Activated CD8-positive, alpha-beta memory T cell treated with anti-CD3 and anti-CD28 coated beads, Interleukin-2, amount 50 U/mL, for 1 hour (primary cell): ENCODE results near the gene PRAF2.

Experiments
- DNase-seq: peaks from one replicate; pipeline ENCODE4 v3.0.0-alpha.2; 2020; ENCODE audit errors: extremely low read depth

The PRAF2 gene, protein sequence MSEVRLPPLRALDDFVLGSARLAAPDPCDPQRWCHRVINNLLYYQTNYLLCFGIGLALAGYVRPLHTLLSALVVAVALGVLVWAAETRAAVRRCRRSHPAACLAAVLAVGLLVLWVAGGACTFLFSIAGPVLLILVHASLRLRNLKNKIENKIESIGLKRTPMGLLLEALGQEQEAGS

DNA sequence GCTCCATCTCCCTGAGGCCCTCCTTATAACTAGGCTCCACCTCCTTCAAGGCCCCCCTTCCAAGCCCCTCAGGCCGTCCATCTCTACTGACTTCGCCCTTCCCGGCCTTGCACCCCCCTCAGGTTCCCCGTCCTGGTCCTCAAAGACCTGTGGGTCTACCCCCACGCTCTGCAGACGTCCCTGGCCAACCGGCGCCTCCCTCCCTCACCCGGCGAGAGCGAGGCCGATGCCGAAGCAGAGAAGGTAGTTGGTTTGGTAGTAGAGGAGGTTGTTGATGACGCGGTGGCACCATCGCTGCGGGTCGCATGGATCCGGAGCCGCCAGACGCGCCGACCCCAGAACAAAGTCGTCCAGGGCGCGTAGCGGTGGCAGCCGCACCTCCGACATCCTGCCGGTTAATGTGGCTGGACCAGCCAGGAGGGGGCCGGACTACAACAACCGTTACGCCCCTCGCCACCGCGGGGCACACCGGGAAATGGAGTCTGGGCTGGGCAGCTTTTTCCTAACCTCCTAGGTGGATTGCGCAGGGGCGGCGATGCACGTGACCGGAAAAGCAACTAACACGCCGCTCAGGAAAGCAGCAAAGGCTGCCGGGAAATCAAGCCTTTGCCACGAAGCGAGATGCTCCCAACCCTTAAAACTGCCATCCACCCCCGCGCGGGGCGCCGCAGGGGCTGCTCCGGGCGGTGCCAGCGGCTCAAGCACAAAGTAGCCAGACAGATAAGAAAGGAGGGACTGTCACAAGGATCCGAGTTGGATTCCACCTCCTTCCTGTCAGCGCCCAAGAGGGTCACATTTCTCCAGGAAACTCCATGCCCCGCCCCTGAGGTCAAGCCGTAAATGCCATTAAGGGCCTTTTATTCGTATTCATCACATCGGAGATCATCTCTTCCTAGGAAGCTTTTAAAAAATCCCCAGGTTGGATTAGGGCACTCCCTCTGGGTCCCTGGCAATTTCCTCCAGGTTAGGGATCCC, at the start of gene PRAF2:
PRAF2 (minus strand) TSS at position 402 of the 975 bp plus-strand sequence; CDS start at position 387, 15 bp downstream.
- peak; percentile 69 for DNase-seq

DNA sequence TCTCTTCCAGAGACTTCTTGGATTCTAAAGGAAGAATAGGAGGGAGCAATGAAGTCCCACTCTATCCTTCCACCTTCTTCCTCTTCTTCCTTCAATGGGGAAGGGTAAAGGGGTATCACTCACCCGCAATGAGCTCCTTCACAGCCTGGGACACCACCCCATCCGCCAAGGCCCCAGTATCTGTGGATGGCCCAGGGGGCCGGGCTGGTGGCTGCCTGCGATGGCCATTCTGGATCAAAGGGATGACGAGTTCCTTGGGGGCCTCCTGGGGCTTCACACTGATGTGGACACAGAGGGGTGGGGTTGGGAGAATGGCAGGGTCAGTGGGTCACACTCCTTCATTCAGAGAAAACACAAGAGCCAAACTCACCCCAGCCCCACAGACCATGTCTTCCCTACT, 48.7 kb upstream of the PRAF2 start:
- no peak for DNase-seq

DNA sequence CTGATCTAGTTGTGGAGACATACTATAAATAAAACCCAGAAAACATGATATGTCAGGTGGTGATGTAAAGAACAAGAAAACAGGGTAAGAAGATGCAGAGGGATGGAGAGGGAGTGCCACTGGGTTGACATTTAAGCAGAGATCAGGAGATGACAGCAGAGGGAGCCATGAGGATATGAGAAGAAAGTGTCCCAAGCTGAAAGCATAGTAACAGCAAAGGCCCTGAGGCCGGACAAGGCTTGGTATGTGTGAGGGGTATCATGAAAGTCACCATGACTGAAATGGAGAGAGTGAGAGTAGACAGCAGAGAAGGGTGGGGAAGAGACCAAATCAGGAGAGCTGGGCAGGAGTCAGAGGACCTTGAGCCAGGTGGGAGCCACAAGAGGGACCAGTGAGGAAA, 46.3 kb upstream of the PRAF2 start:
- DNase-seq = no peak

DNA sequence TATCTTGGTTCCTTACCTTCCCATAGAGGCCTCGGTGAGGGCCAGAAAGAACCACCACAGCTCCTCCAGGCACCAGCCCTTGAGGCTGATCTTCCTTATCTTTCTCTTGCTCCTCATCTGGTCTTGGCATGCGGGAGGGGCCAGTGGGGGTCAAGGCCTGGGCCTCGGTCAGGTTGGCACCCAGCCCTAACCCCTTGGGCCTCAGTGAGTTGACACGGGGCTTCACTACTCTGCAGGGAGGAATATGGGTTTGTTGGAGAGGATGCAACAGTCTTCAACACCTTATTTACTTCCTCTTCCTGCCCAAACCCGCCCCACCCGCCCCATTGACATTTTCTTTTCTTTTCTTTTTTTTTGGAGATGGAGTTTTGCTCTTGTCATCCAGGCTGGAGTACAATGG, 43.8 kb upstream of the PRAF2 start:
- DNase-seq = no peak

DNA sequence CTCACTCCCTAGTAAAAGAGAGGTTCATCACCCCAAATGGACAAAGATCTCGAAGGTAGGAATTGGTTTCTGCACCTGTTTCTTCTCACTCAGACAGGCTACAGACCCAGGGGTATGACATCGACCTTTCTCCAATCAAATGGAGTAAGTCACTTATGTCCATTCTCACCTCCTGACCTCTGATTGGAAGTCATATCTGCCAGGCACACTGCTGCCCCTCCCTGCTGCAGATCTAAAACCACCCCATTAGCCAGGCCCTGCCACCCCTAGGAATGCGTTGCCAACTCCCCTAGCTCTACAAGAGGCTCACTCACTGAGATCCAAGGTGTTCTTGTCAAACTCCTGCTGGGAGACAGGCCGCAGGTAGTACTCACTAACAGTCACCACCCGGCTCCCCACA, 42.9 kb upstream of the PRAF2 start:
- DNase-seq = no peak

DNA sequence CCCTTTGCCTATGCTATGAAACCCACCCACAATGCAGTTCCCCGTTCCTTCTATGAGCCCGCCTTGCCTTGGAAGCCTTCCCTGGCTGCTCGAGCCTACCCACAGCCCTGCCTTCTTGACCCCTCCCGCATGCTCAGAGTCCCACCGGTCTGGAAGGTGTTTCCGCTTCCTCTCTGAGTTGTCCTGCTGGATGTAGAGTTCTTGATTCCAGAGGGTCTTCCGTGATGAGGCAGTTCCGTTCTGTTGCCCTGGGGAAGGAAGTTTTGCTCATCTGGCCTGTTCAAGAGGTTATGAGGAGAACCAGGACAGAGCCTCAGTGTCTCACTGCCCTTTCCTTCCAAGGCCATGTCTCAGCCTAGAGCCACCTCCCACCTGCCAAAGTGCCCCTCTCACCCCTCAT, 42.3 kb upstream of the PRAF2 start:
- no peak for DNase-seq

DNA sequence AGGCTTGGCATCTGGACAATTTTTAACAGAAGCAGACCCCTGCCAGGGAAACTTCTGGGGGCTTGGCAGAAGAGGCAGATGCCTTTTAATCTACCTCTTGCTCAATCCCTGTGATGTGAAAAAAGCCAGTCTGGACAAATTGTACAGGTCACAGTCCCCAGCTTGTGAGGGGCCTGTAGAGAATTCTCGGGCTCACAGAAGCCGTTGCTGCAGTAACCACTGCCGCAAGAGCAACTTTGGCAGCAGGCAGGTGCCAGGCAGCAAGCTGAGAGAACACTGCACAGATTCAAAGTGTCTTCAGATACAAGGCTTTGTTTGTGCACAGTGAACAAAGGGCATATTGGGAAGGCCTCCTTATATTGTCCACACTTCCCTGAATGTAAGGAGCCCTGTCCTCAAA, 38.0 kb upstream of the PRAF2 start:
- no peak for DNase-seq

DNA sequence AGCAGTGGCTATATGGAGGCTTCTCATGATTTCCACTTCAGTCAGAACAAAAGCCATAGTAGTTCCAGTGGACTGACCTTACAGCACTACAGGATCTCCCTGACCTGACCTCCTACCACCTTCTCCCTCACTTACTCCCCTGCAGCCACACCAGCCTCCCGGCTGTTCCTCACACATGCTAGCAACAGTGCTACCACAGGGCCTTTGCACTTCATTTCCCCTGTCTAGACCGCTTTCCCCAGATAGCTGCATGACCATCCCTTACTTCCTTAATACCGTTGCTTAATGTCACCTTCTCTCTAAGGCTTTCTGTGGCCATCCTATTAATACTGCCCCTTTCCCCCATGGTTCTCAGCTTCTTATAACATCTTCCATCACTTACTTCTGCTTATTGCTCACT, 36.6 kb upstream of the PRAF2 start:
- no peak for DNase-seq

DNA sequence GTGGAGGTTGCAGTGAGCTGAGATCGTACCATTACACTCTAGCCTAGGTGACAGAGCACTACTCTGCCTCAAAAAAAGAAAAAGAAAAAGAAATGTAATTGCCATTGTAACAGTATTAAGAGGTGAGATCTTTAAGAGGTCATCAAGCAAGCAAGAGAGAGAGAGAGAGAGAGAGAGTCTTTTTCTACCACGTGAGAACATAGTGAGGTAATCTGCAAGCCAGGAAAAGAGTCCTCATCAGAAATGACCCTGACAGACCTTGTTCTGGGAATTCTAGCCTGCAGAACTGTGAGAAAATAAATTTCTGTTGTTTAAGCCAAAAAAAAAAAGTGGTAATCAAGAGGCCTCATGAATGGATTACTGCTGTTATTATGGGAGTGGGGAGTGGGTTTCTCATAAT, 34.8 kb upstream of the PRAF2 start:
- DNase-seq = no peak

DNA sequence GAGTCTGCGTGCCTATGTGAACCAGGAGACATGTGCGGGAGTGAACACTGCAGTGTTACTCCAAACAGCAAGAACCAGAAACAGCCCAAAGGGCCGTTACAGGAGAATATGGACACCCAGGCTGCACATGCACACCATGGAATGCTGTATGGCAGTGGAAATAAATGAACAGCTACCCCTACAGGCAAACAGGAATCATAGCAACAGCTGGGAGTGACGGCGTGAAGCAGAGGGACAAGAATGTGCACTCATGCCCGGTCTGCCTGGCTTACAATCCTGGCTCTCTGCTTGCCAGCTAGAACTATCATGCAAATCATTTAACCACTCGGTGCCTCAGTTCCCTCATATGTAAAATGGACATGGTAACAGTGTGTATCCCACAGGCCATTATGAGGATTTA, 33.1 kb upstream of the PRAF2 start:
- DNase-seq = no peak

DNA sequence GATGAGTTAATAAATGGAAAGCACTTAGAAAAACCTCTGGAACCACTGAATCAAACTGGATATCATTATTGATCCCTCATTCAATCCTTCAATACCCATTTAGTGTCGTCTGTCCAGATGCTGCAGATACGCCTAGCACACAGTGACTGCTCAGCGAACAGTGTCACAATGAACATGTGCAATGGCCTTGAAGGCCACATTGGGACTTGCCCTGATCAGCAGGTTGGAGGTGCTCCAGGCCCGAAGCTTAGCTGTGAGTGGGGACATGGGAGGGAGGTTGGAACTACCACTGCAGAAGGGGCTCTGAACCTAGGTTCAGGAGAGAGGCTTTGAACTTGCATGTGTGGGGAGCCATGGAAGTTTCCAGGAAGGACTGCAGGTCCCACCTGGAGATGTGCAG, 32.5 kb upstream of the PRAF2 start:
- DNase-seq = no peak

DNA sequence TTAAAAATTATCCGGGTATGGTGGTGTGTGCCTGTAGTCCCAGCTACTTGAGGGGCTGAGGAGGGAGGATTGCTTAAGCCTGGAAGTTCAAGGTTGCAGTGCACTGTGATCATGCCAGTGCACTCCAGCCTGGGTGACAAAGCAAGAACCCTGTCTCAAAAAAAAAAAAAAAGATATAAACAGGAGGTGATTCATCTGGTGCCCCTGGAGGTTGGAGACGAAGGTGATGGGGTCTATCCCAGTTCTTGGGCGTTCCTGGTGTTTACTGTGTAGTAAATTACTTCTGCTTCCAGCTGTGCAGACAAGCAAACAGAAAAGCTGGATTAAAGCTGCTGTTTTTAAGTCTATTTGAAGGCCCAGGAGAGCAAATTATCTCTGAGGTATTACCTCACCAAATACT, 29.8 kb upstream of the PRAF2 start:
- no peak for DNase-seq

DNA sequence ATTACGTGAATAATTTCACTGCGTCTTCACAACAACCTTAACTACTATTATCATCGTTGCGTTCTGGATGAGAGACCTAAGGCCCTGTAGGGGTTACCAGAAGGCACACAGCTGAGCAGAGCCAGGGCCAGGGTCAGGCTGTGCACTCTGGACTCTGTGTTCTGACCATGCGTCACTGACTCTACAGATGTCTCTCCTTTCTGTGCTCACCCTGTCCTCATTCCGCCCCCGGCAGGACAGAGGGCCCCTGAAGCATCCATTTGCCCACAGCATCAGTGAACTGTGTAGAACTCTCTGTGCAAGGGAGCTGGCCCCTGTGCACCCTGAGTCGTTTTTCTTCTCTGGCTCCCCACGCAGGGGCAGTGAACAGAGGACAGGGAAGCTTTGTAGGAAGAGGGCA, 28.4 kb upstream of the PRAF2 start:
- no peak for DNase-seq

DNA sequence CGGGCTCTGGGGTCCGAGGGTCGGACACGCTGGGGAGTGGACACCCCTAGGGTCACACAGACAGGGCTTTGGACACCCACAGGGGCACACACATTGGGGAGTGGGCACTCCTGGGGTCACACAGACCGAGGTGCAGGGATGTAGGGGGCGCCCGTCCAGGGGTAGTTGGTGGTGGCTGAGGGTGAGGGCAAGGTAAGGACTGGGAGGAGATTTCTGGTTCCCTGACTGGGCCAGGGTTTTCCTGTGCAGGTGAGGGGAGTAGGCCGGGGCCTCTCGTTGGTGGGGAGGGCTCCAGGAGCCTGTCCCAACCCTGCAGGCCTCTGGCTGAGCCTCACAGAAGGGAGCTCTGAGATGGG, 27.8 kb upstream of the PRAF2 start:
- DNase-seq = no peak

DNA sequence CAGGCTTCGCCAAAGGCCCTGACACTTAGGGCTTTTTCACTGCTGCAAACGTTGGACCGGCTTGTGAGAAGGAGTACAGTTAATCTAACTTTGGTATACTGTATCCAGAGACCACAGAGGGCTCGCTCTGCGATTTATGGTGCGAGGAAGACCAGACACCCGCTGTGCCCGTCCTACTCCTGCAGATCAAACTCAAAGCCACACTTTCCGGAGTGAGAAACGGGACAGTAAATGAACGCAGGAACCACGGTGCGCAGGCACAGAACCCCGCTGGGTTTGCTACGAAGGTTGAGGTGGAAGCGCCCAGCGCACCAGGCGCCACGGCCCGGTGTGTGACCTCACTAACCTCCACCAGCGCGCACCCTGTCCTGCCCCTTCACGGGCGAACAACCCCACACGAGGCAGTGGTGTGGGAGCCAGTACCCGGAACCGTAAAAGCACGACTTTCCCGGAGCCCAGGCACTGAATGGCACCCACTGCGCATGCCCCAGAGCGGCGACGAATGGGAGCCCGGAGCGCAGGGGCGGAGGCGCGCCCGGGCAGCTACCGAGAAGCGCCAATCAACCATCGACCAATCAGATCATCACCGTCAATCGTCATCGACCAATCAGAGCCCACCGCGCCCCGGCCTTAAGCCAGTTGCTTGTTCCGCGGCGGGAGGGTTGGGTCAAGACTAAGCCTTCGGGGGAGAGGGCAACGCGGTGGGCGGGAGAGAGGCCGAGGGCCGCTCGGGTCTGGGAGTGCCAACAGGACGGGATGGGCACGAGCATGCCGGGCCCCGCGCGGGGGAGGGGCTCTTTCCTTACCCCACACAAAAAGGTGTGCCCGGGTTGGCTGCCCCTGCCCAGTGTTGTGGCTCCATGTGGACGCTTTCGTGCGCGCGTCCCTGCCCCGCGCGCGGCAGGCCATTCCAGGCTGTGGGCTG, 27.2 kb upstream of the PRAF2 start:
- DNase-seq = peak; percentile 61

DNA sequence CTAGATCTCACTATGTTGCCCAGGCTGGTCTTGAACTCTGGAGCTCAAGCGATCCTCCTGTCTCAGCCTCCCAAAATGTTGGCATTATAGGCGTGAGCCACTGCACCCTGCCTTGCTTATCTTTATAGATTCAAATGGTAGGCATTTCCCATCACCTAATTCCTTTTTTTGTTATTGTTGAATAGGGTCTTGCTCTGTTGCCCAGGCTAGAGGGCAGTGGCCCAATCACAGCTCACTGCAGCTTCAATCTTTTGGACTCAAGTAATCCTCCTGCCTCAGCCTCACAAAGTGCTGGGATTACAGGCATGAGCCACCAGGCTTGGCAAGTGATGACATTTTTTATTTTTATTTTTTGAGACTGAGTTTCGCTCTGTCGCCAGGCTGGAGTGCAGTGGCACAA, 22.6 kb upstream of the PRAF2 start:
- DNase-seq = no peak

DNA sequence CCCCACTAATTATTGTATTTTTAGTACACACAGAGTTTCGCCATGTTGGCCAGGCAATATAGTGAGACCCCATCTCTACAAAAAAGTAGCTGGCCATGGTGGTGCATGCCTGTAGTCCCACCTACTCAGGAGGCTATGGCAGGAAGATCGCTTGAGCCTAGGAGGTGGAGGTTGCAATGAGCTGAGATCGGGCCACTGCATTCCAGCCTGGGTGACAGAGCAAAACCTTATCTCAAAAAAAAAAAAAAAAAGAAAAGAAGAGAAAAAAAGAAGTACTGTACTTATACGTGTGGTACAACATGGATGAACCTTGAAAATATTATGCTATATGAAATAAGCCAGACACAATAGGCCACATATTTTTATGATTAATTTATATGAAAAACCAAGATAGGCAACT, 15.8 kb upstream of the PRAF2 start:
- no peak for DNase-seq

DNA sequence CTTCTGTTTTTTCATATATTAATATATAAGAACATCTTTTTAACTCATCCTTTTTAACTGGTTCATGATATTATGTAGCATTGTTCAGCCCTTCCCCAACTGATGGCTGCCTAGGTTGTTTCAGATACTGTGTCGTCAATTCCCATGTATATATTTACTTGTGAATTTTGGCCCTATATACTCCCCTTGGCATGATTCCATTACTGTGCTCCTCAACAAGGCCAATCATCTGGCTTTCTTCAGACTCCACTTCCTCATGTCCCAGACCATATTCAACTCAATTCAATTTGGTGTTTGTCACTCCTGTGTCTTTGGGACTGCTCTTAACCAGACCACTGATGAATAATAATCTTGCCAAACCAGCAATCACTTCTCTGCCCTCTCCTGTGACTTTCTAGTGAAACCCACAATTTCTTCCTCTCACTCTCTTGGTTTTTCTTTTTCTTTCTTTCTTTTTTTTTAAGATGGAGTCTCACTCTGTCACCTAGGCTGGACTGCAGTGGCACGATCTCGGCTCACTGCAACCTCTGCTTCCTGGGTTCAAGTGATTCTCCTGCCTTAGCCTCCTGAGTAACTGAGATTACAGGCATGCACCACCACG, 8.6 kb upstream of the PRAF2 start:
- DNase-seq = no peak

DNA sequence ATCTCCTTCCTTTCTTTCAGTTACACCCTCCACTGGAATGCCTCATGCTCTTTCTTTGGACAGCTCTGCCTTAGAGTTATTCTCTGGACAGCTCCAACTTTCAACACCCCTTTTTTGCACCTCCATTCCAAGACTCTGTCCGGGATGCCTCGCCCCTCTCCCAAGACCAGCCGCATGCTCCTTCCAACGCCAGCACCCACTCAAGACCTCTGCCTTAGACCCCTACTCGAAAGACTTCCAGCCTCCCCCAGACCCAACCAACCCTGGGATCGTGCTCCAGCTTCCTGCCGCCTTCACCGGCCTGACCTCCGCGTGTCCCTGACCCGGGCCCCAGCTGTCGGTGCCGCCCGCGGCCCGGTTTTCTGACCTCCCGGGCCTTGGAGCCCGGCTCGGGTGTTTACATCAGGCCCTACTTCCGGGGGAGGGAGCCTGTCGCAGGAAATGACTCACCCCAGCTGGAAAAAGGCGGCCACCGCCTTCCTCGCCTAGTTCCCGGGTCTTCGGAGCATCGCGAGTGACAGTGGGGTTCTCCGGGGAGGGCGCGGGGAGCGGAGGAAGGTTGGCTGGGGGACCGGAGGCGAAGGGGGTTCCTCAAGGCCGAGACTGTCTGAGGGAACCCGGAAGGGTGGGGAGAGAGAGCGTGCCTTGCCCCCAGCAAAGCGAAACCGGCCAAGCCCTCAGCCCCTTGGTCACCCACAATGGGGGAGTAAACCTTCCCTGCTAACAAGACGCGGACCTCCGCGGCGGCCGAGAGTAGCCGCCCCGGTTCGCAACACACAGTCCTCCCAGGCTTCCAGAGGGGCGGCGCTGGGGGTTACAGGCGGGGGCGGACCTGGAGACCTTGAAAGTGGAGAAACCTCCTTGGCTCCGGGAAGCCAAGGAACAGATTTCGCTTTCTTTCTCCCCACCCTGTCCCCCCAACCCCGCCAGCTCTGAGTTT, 6.0 kb upstream of the PRAF2 start, which contains the start of gene WDR45:
WDR45 (minus strand) TSS at position 399 of the 940 bp plus-strand sequence. CDS start 1,792 bp downstream, outside the sequence.
- DNase-seq = peak; percentile 47

DNA sequence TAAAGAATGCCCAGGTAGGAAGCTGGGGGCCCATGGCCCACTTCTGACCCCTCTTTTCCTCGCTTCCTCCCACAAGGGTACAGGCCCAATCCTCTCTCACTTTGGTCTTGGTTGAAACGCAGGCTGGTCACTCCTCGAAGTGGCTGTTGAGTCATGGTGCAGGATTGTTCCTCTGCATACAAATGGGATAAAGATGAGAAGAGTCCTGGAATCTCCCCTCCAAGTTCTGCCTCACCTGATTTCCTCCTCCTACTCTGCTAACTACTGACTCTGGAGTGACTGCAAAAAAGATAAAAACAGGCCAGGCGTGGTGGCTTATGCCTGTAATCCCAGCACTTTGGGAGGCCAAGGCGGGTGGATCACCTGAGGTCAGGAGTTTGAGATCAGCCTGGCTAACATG, 4.1 kb upstream of the PRAF2 start:
- DNase-seq = no peak

DNA sequence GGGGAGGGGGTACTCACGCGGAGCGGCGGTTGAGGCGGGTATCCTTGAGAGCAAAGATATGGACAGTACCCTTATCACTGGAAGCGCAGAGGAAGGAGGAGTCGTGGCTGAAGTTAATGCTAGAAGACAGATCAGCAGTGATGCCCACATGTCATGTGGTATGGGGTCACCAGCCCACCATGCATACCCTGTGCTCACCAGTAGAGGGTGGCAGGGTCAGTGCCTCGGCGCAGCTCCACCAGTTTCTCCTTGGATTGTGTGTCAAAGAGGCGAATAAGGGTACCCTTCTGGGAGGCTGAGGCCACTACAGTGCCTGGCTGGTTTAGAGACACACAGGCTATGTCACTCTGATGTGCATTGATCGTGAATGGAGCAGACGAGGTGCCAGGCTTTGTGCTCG, 1.5 kb upstream of the PRAF2 start:
- no peak for DNase-seq
